NOMO-1 treated with DMSO at 0.1 percent for 48 hours (cell line): ENCODE results near the gene ZNF668.
"Not testable (repeated sequence)": the region's sequence is repeated elsewhere in the genome, so short reads cannot be mapped to it uniquely, and the experiment has no call there.

Experiments used
- DNase-seq: peaks from one replicate; lab custom pipeline; 2025; ENCODE audit not compliant: unreplicated experiment; lab: John Stamatoyannopoulos, UW

The ZNF668 gene

DNA sequence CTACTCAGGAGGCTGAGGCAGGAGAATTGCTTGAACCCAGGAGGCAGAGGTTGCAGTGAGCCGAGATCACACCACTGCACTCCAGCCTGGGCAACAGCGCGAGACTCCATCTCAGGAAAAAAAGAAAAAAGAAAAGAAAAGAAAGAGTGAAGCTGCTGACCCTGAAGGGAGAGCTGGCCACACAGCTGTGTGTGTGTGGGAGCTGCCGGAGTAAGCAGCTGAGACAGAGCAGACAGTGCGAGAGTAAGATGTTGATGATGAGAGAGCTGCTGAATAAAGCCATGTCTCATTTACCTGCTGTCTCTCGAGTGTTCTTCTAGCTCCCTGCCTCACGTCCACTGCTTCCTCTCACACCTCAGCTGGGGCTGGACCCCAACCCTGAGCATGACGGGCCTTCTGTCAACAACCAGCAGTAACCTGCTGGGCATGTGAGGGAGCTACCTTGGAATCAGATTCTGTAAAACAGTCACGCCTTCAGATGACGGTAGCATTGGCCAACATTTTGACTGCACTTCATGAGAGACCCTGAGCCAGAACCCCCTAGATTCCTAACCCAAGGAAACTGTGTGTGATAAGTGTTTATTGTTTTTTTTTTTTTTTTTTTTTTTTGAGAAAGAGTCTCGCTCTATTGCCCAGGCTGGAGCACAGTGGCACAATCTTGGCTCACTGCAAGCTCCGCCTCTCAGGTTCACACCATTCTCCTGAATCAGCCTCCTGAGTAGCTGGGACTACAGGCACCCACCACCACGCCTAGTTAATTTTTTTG lies 27.0 kb upstream of the ZNF668 start:
- not testable (repeated sequence) for DNase-seq

DNA sequence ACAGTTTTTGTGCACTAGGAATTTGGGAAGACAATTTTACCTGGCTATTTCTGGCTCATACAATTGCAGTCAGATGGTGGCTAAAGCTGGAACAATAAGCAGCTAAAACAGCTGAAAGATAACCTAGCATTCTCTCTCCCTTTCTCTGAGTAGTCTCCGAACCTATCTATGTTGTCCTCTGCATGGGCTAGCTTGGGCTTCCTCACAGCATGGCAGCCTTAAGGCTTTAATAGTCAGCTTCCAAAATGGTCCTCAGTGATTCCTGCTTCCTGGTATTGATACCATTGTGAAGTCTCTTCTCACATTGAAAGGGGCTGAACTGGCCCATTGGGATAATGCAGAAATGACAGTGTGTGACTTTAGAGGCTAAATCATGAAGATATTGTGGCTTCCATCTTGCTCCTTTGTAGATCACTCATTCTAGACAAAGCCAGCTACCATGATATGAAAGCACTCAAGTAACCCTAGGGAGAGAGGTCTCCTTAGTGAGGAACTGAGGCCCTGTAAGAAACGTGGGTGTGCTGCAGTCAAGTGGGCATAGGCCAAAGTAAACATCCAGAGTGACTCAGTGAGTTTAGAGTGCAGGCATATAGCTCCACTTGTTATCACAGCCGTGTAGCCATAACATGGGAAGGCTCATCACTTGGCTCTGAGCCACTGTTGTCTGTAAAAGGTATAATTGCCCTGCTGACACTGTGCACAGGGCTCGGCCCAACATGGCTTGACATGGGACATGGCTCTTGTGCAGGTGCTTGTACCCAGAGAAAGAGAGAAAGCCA lies 26.0 kb upstream of the ZNF668 start:
- no peak for DNase-seq

DNA sequence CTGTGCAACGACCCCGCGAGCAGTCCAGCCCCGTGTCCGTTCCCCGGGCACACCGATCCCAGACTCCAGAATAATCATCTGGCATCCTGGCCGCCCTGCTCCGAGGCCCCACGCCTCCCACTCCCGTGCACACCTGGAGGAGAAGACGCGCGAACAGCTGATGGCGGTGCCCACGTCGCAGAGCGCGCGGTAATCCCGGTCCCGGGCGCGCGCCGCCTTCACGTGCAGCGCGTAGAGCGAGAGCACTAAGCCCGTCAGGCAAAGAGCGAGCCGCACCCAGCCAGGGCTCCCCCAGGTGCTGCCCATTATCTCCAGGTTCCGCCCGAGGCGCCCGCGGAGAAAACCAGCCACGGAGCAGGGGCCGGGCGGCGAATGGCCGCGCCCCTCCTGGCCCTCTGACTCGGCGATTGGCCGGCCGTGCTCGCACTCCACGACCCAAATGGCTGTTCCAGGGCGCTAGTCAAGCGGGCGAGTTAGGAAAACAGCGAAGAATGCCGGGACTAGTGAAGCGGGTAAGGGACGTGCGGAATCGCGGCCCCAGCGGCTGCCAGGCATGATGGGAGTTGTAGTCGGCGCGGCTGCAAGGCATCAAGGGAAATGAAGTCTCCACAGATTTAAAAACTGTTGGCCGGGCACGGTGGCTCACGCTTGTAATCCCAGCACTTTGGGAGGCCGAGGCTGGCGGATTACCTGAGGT lies 20.5 kb upstream of the ZNF668 start, which contains the start of gene VKORC1:
TSS of gene VKORC1 (minus strand) at position 374 of the 697 bp plus-strand sequence. CDS start at position 306, 68 bp downstream.
- DNase-seq = peak; percentile 98

- no peak for DNase-seq
Measured at GRCh38 chr16:31094088-31094423, 20.0 kb upstream of the ZNF668 start.

DNA sequence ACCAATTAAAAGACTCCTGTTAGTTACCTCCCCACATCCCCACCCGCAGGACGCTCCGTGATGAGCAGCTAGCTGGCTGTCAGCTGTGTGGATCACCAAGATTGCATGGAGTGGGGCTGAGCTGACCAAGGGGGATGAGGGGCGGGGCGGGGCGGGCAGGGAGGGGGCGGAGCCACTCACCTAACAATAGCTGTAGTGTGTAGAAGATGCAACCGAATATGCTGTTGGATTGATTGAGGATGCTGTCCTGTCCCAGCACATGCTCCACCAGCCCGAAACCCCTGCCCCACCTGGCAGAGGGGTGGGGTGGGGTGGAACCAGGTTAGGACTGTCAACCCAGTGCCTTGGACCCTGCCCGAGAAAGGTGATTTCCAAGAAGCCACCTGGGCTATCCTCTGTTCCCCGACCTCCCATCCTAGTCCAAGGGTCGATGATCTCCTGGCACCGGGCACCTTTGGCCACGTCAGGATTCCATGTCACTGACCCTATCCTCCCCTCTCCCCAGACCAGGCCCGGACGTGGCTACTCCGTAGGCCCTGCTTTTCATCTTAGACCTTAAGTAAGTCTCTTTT lies 19.2 kb upstream of the ZNF668 start:
- DNase-seq = no peak

DNA sequence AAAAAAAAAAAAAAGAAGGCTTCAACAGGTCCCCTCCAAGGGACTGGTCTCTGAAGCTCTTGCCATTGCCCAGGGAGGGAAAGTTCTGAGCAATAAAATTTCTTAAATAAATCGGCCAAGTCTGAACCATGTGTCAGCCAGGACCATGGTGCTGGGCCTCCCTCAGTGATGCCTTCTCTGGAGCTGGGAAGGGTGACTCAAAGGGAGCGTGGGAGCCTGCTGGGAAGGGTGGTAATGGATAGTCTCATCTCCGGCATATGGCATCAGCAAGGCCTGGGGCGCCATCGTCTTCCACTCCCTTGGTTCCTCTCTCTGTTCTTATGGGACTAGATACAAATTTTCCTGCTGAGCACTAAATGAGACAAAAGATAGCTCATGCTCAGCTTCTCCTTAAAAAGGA lies 18.3 kb upstream of the ZNF668 start:
- DNase-seq = no peak

GRCh38 chr16:31090540-31090939 lies 16.5 kb upstream of the ZNF668 start:
- no peak for DNase-seq

- no peak for DNase-seq
Measured at GRCh38 chr16:31089199-31089598, 15.2 kb upstream of the ZNF668 start.

DNA sequence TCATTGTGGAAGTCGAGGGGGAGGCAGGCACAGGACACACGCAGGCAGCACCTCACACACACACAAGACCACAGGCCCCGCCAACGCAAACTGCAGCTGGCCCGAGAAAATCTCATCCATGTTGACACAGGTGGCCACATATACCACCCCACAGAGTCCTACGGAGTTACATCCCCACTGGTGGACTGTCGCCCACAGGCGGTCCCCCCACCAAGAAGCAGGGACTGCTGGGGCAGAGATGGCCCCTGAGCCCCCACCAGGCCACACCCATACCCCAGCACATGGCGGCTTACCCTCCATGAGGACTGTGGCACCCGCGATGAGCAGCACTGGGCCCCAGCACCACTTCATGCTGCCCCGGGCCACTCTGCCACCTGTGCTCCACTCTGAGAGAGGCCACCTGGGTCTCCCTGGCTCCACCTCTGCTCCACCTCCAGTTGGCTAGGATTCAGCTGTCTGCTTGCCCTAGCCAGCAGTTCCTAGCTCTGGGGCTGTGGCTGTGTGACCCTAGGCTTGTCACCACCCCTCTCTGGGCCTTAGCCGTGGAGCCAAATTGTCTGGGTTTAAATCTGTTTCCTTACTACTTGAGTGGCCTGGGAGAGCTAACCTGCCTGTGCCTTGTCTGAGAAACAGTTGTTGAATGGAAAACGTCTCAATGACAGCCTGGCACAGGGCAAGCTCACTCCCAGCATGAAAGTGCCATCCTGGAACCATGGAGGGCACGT lies 14.6 kb upstream of the ZNF668 start, which contains the start of gene PRSS53:
TSS of gene PRSS53 (minus strand) at position 485 of the 725 bp plus-strand sequence. CDS start at position 351, 134 bp downstream.
- DNase-seq = no peak

DNA sequence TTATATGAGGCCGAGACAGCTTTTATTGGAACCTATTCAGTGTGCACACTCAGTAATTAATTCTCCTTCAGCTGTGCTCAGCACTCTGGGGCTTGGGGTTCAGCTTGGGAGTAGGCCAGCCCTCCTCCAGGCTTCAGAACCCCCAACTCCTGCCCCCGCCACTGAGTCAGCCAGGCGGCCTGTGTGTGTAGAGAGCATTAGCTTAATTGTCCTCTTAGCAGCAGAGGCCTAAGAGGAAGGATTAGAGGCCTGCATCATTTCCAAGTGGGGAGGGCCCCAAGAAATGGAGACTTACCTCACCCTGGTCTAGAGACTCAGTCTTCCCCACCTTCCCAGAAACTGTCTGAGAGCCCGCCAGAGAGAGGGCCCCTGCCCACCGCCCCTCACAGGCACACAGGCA lies 13.9 kb upstream of the ZNF668 start:
- no peak for DNase-seq

- no peak for DNase-seq
Measured at GRCh38 chr16:31087481-31087880, 13.4 kb upstream of the ZNF668 start.

- DNase-seq = no peak
Measured at GRCh38 chr16:31086629-31086906, 12.5 kb upstream of the ZNF668 start.

DNA sequence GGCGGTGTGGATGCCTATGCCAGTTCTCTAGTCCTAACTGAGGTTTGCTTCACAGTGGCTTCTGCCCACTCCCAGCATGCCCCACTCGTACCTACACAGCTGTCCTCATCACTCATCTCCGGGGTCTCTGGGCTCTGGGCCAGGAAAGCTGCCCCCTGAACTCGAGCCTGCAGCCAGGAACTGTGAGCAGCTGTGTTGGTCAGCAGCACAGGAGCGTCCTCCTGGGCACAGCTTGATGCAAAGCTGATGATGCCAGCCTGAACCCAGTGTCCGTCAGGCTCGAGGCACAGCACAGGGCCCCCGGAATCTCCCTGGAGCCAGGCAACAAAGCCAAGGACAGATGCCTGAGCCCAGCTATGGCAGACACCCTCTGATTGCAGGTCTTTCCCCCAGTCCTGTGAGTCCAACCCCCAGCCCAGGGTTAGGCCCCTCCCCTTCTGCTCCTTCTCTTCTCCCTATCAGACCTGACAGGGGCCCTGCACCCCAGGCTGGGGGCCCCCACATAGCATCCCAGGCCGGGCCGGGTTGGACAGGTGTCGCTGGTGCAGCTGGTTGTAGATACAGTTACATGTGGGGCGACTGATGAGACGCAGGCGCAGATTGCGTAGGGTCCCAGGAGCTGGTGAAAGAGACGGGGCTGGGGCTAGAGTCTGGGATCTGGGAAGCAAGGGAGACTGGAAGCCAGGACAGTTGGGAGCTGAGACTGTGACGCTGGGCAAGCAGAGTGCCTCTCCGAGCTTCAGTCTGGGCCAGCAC lies 12.0 kb upstream of the ZNF668 start:
- no peak for DNase-seq

- no peak for DNase-seq
Measured at GRCh38 chr16:31085411-31085810, 11.4 kb upstream of the ZNF668 start.

- DNase-seq = no peak
Measured at GRCh38 chr16:31084584-31085302, 10.7 kb upstream of the ZNF668 start.

- no peak for DNase-seq
Measured at GRCh38 chr16:31083981-31084380, 9.9 kb upstream of the ZNF668 start.

GRCh38 chr16:31083556-31083955 lies 9.5 kb upstream of the ZNF668 start:
- no peak for DNase-seq

DNA sequence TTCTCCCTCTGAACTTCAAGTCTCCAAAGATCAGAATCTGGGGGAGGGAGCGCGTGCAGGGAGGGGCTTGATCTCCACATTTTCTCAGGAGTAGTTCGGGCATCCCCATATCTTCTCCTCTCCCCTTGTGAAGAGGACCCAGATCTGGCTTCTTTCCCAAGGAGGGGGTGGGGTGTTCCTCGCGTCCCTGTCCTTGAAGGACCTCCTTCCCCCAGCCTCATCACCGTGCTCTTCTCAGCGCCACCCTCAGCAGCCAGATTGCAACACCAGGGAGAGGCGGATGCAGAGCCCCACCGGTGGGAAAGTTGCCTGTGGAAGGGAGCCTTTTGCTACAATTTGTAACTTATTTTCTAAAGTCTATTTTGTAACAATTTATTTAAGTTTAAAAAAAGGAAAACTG lies 9.0 kb upstream of the ZNF668 start:
- DNase-seq = no peak

- no peak for DNase-seq
Measured at GRCh38 chr16:31082368-31083045, 8.5 kb upstream of the ZNF668 start.
